Measurements from ENCODE around the gene STARD6.

DNA sequence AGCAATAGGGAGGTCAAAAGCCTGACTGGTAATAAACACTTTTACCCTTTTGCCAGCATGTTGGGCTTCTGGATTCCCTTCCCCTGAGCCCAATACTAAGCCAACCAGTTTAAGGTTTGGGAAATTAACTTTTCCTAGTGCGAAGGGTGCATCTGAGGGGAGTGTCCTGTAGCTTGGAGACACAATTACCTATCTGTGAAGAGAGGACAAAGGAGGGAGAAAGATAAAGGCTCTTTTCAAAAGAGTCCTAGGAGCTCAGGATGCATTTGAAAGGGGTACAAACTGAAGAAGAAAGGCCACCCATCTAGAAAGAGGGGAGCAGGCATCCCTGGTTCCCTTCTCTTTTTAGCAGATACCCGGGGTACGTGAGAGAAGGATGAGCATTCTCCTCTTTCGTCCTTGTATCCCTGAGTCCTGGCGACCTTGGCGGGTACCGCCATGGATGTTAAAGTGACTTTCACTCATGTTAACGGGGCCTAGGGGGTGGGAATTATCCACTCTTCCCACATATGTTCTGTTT lies 25.1 kb upstream of the STARD6 start:
- TF ChIP-seq EZH2 (IDR thresholded peaks at IDR 0.05; ENCODE audit: low read depth) = no peak
- TF ChIP-seq CTCF (conservative IDR thresholded peaks at IDR 0.05) = no peak
